ENCODE data around the gene ADRB2.

Gene ADRB2

GRCh38 chr5:148805326-148806290 is 20.8 kb upstream of the ADRB2 start:
- DNase-seq: no peak

- no peak for DNase-seq
Measured at GRCh38 chr5:148806520-148806931, 19.9 kb upstream of the ADRB2 start.

GRCh38 chr5:148807851-148808250 is 18.6 kb upstream of the ADRB2 start:
- no peak for DNase-seq

GRCh38 chr5:148808864-148809642 is 17.4 kb upstream of the ADRB2 start:
- DNase-seq: peak; percentile 63

GRCh38 chr5:148809781-148810524 is 16.5 kb upstream of the ADRB2 start:
- no peak for DNase-seq

- DNase-seq: no peak
Measured at GRCh38 chr5:148810823-148811222, 15.6 kb upstream of the ADRB2 start.

GRCh38 chr5:148811756-148812155 is 14.7 kb upstream of the ADRB2 start:
- DNase-seq: no peak

GRCh38 chr5:148815086-148815485 is 11.3 kb upstream of the ADRB2 start:
- DNase-seq: no peak

- no peak for DNase-seq
Measured at GRCh38 chr5:148815578-148815977, 10.8 kb upstream of the ADRB2 start.

- no peak for DNase-seq
Measured at GRCh38 chr5:148816357-148816756, 10.1 kb upstream of the ADRB2 start.

GRCh38 chr5:148816782-148817181 is 9.6 kb upstream of the ADRB2 start:
- no peak for DNase-seq

- DNase-seq: no peak
Measured at GRCh38 chr5:148817606-148818005, 8.8 kb upstream of the ADRB2 start.

GRCh38 chr5:148820461-148821395 is 5.7 kb upstream of the ADRB2 start:
- DNase-seq: peak; percentile 49

- no peak for DNase-seq
Measured at GRCh38 chr5:148823871-148824270, 2.5 kb upstream of the ADRB2 start.

- DNase-seq: no peak
Measured at GRCh38 chr5:148825716-148826052, 727 bp upstream of the ADRB2 start.

GRCh38 chr5:148826739-148827070 is 294 bp downstream of the ADRB2 start:
- DNase-seq: no peak

- no peak for DNase-seq
Measured at GRCh38 chr5:148827723-148828122, 1.3 kb downstream of the ADRB2 start.

GRCh38 chr5:148828511-148829247 is 2.3 kb downstream of the ADRB2 start:
- peak; percentile 36 for DNase-seq

GRCh38 chr5:148829248-148829594 is 2.8 kb downstream of the ADRB2 start:
- no peak for DNase-seq

- no peak for DNase-seq
Measured at GRCh38 chr5:148829734-148830133, 3.3 kb downstream of the ADRB2 start.

GRCh38 chr5:148830211-148830610 is 3.8 kb downstream of the ADRB2 start:
- DNase-seq: no peak

Data from CD4-positive, alpha-beta T cell treated with Interleukin-10 for 1 hour (primary cell).